HG02870 (cell line): ENCODE data around the gene AGPAT4.
"Not testable (repeated sequence)": the region's sequence is repeated elsewhere in the genome, so short reads cannot be mapped to it uniquely, and the experiment has no call there.

Experiments used
- ATAC-seq: cut with Tn5 transposase; IDR thresholded peaks from one replicate; pipeline ENCODE4 v1.9.1; 2021; ENCODE audit warnings: mild to moderate bottlenecking, moderate library complexity; ENCODE audit not compliant: unreplicated experiment

The AGPAT4 gene

GRCh38 chr6:161127071-161127740, 146.7 kb downstream of the AGPAT4 start:
- ATAC-seq: no peak

GRCh38 chr6:161125591-161125990, 148.3 kb downstream of the AGPAT4 start:
- ATAC-seq: no peak

GRCh38 chr6:161123319-161123718, 150.5 kb downstream of the AGPAT4 start:
- not testable (repeated sequence) for ATAC-seq

- no peak for ATAC-seq
These were observed 155.9 kb downstream of the AGPAT4 start for GRCh38 chr6:161117942-161118341.

GRCh38 chr6:161117308-161117707, 156.6 kb downstream of the AGPAT4 start:
- no peak for ATAC-seq

GRCh38 chr6:161116554-161116953, 157.3 kb downstream of the AGPAT4 start:
- ATAC-seq: no peak

- peak; percentile 58 for ATAC-seq
These were observed 158.4 kb downstream of the AGPAT4 start for GRCh38 chr6:161115468-161115867.

- ATAC-seq: peak; percentile 69
These were observed 162.6 kb downstream of the AGPAT4 start for GRCh38 chr6:161111261-161111660.

GRCh38 chr6:161110028-161110779, 163.7 kb downstream of the AGPAT4 start:
- ATAC-seq: no peak

GRCh38 chr6:161109366-161109765, 164.5 kb downstream of the AGPAT4 start:
- no peak for ATAC-seq

GRCh38 chr6:161108916-161109315, 164.9 kb downstream of the AGPAT4 start:
- ATAC-seq: no peak

GRCh38 chr6:161107779-161108730, 165.8 kb downstream of the AGPAT4 start:
- ATAC-seq: no peak

GRCh38 chr6:161105408-161105807, 168.5 kb downstream of the AGPAT4 start:
- no peak for ATAC-seq

- ATAC-seq: no peak
These were observed 168.9 kb downstream of the AGPAT4 start for GRCh38 chr6:161104966-161105365.

- ATAC-seq: no peak
These were observed 170.4 kb downstream of the AGPAT4 start for GRCh38 chr6:161103475-161103874.

- ATAC-seq: no peak
These were observed 172.3 kb downstream of the AGPAT4 start for GRCh38 chr6:161101517-161101916.

- no peak for ATAC-seq
These were observed 173.8 kb downstream of the AGPAT4 start for GRCh38 chr6:161100072-161100471.

GRCh38 chr6:161095916-161096315, 177.9 kb downstream of the AGPAT4 start:
- ATAC-seq: no peak

- no peak for ATAC-seq
These were observed 178.9 kb downstream of the AGPAT4 start for GRCh38 chr6:161094955-161095354.

GRCh38 chr6:161091972-161092701, 181.7 kb downstream of the AGPAT4 start:
- ATAC-seq: no peak

GRCh38 chr6:161091151-161091550, 182.7 kb downstream of the AGPAT4 start:
- no peak for ATAC-seq
